ENCODE results near the gene NCF4. TPM values are rescaled to one million over a fixed set of nuclear protein-coding genes. Genes with fewer than 3 reads are reported as not detected.
A peak's percentile ranks its signal among the peaks of the same experiment; 100 is the strongest.

NCF4 gene
- polyA plus RNA-seq, 3 donors, result 206 to 249 (median 209) TPM

- peaks cover 14 to 28% (median 21%) of the 10 kb centered on the region in 7 donors for H3K9me3 Mint-ChIP-seq
- H3K27me3 Mint-ChIP-seq (ENCODE audit: low read depth in 3 of 3), result peaks cover 70 to 79% (median 72%) of the 10 kb centered on the region in 3 donors
- Histone ChIP-seq H3K9me3 (replicated peaks in 1 of 2; ENCODE audit: control insufficient read depth in 1 of 2, insufficient read depth in 1 of 2, low read length in 2 of 2) (peaks cover 11 to 13% of the 10 kb centered on the region in 2 donors), H3K27ac (ENCODE audit: low read depth in 1 of 2, low read length in 2 of 2) (no peak overlapping the region), H3K36me3 (replicated peaks in 1 of 2; ENCODE audit: control insufficient read depth in 1 of 2, insufficient read depth in 2 of 2, low read length in 2 of 2) (no peaks in the 10 kb centered on the region), H3K4me2 (replicated peaks; ENCODE audit: extremely low read depth, low read length, poor library complexity, severe bottlenecking) (no peak overlapping the region), H3K9ac (ENCODE audit: insufficient read depth, low read length, poor library complexity, severe bottlenecking) (no peak overlapping the region), H3K4me3 (replicated peaks in 1 of 3; ENCODE audit: low read depth in 2 of 3, low read length in 3 of 3) (no peak overlapping the region), H4K20me1 (ENCODE audit: insufficient read depth, low read length) (no peaks in the 10 kb centered on the region), H3K27me3 (ENCODE audit: control insufficient read depth in 2 of 2, insufficient read depth in 2 of 2, low read length in 2 of 2) (peaks cover 35 to 63% of the 10 kb centered on the region in 2 donors), H3K79me2 (ENCODE audit: insufficient read depth, low read length) (no peaks in the 10 kb centered on the region), H2AFZ (ENCODE audit: insufficient read depth, low read depth, low read length, poor library complexity, severe bottlenecking) (no peak overlapping the region), H3K4me1 (ENCODE audit: control insufficient read depth in 1 of 2, insufficient read depth in 2 of 2, low read length in 2 of 2) (peaks cover 30 to 40% of the 10 kb centered on the region in 2 donors)
- no peak for TF ChIP-seq CTCF (IDR thresholded peaks at IDR 0.05)
- WGBS (ENCODE audit: insufficient coverage), result 100% methylated on average over 2 of the region's 5 CpGs
- intact Hi-C loops (cut with micrococcal nuclease), result no loop called here
- no peak for DNase-seq
- peak overlapping the region in 1 of 2 donors; percentile 73 for H3K4me3 Mint-ChIP-seq
- peak overlapping the region in 1 of 7 donors; percentile 24 for H3K27ac Mint-ChIP-seq
- peaks cover 37% of the 10 kb centered on the region for H3K4me1 Mint-ChIP-seq
- peaks cover 6 to 20% of the 10 kb centered on the region in 2 donors for H3K36me3 Mint-ChIP-seq
Measured at GRCh38 chr22:36829370-36830002, 31.3 kb upstream of the NCF4 start.

GRCh38 chr22:36830601-36831000 lies 30.2 kb upstream of the NCF4 start:
- H3K27ac Mint-ChIP-seq, result no peak overlapping the region

More at GRCh38 chr22:36830601-36831000, 30.2 kb upstream of the NCF4 start:
- intact Hi-C loops (cut with micrococcal nuclease), result no loop called here
- peaks cover 37% of the 10 kb centered on the region for H3K4me1 Mint-ChIP-seq
- Histone ChIP-seq H3K27ac (ENCODE audit: low read depth in 1 of 2, low read length in 2 of 2) (no peak overlapping the region), H3K9ac (ENCODE audit: insufficient read depth, low read length, poor library complexity, severe bottlenecking) (no peak overlapping the region), H2AFZ (ENCODE audit: insufficient read depth, low read depth, low read length, poor library complexity, severe bottlenecking) (no peak overlapping the region), H3K79me2 (ENCODE audit: insufficient read depth, low read length) (no peaks in the 10 kb centered on the region), H3K36me3 (replicated peaks in 1 of 2; ENCODE audit: control insufficient read depth in 1 of 2, insufficient read depth in 2 of 2, low read length in 2 of 2) (no peaks in the 10 kb centered on the region), H3K9me3 (replicated peaks in 1 of 2; ENCODE audit: control insufficient read depth in 1 of 2, insufficient read depth in 1 of 2, low read length in 2 of 2) (peaks cover 19 to 21% of the 10 kb centered on the region in 2 donors), H4K20me1 (ENCODE audit: insufficient read depth, low read length) (no peaks in the 10 kb centered on the region), H3K4me2 (replicated peaks; ENCODE audit: extremely low read depth, low read length, poor library complexity, severe bottlenecking) (no peak overlapping the region), H3K4me3 (replicated peaks in 1 of 3; ENCODE audit: low read depth in 2 of 3, low read length in 3 of 3) (no peak overlapping the region), H3K4me1 (ENCODE audit: control insufficient read depth in 1 of 2, insufficient read depth in 2 of 2, low read length in 2 of 2) (peaks cover 30 to 40% of the 10 kb centered on the region in 2 donors), H3K27me3 (ENCODE audit: control insufficient read depth in 2 of 2, insufficient read depth in 2 of 2, low read length in 2 of 2) (peaks cover 45 to 72% of the 10 kb centered on the region in 2 donors)
- peaks cover 71 to 78% (median 73%) of the 10 kb centered on the region in 3 donors for H3K27me3 Mint-ChIP-seq (ENCODE audit: low read depth in 3 of 3)
- no CpG with 5 or more reads among the region's 2 CpGs for WGBS (ENCODE audit: insufficient coverage)
- TF ChIP-seq CTCF (IDR thresholded peaks at IDR 0.05), result no peak
- peaks cover 14 to 35% (median 25%) of the 10 kb centered on the region in 7 donors for H3K9me3 Mint-ChIP-seq
- H3K4me3 Mint-ChIP-seq, result peak overlapping the region in 1 of 2 donors; percentile 73
- no peak for DNase-seq
- peaks cover 6 to 20% of the 10 kb centered on the region in 2 donors for H3K36me3 Mint-ChIP-seq

Data from CD14-positive monocyte (primary cell).